K562 (cell line): ENCODE data around the gene PMFBP1. TPM values are rescaled to one million over a fixed set of nuclear protein-coding genes. Genes with fewer than 3 reads are reported as not detected.

Experiments
- ATAC-seq: fragments of 200-7000 bp; cut with Tn5 transposase; 3 replicates; pipeline ENCODE4 v1.9.1; 2020; ENCODE audit warnings: moderate library complexity
- BruUV-seq: library from RNA; stranded (reverse); fragments of 400-500 nt; replicated peaks from 2 replicates; lab custom pipeline; 2021; lab: Mats Ljungman, UMichigan
- CTCF ChIA-PET: fragments of 300-600 bp; formaldehyde crosslinking; extraction: SDS; loops from one replicate; lab custom pipeline; 2021; ENCODE audit warnings: low intra/inter-chr PET ratio; lab: Yijun Ruan, JAX
- POLR2A ChIA-PET: fragments of 300-600, 350-650 bp; sonication (Branson Sonifier 250); formaldehyde crosslinking; extraction: SDS; loops from one replicate; lab custom pipeline; 2021; ENCODE audit warnings: antibody characterized with exemption, inconsistent platforms; lab: Yijun Ruan, JAX
- DNase-seq, 4 experiments: peaks; one replicate each; pipeline versions ENCODE4 v3.0.0 to v3.0.0-alpha.2; 2011 to 2018; ENCODE audit warnings: low spot score in 3 of 4, mixed read lengths in 3 of 4; ENCODE audit errors: extremely low read depth in 1 of 4
- FAIRE-seq: peaks from 2 replicates; lab custom pipeline; 2011; peaks lifted over from hg19 to GRCh38; lab: Jason Lieb, UNC
- H2AFZ ChIP-seq: 2 replicates; pipeline ENCODE4 v1.6.0; 2011; ENCODE audit warnings: low read depth, low read length, control low read depth, inconsistent platforms
- H3K27ac ChIP-seq: fragments of 200-600 bp; 3 replicates; pipeline ENCODE4 v1.8.0; 2011; ENCODE audit warnings: low read depth, mild to moderate bottlenecking, control low read depth, inconsistent platforms, low read length, moderate library complexity, mixed read lengths; ENCODE audit errors: extremely low read depth
- H3K27me3 ChIP-seq, 2 experiments: fragments of 300-600 bp in 1 of 2; 2 replicates in 1 of 2; 3 replicates in 1 of 2; pipeline versions ENCODE4 v1.6.0 to v1.8.0; 2011; ENCODE audit warnings: inconsistent platforms in 2 of 2, low read length in 2 of 2, mild to moderate bottlenecking in 1 of 2, mixed read lengths in 1 of 2, moderate library complexity in 1 of 2; ENCODE audit not compliant: control insufficient read depth in 2 of 2, insufficient read depth in 2 of 2
- H3K36me3 ChIP-seq: fragments of 300-600 bp; 3 replicates; pipeline ENCODE4 v1.8.0; 2011; ENCODE audit warnings: mild to moderate bottlenecking, low read length, inconsistent platforms; ENCODE audit not compliant: control insufficient read depth, insufficient read depth
- H3K4me1 ChIP-seq, 2 experiments: fragments of 200-600 bp in 1 of 2; replicated peaks in 1 of 2; 2 replicates in 1 of 2; 3 replicates in 1 of 2; pipeline versions ENCODE4 v1.5.1 to v1.8.0; 2011; ENCODE audit warnings: inconsistent platforms in 2 of 2, low read length in 2 of 2, mild to moderate bottlenecking in 1 of 2, mixed read lengths in 1 of 2, moderate library complexity in 1 of 2; ENCODE audit not compliant: control insufficient read depth in 2 of 2, insufficient read depth in 2 of 2
- H3K4me2 ChIP-seq: 2 replicates; pipeline ENCODE4 v1.6.1; 2011; ENCODE audit warnings: low read length, control low read depth, inconsistent platforms, mixed read lengths; ENCODE audit not compliant: insufficient read depth
- H3K4me3 ChIP-seq: fragments of 200-600 bp; sonication (generic), shearing (Covaris generic); 2 replicates; pipeline ENCODE4 v1.5.1; 2016; ENCODE audit warnings: control low read depth, inconsistent platforms
- H3K79me2 ChIP-seq: fragments of 200-600 bp; 3 replicates; pipeline ENCODE4 v1.8.0; 2011; ENCODE audit warnings: low read length, inconsistent platforms; ENCODE audit not compliant: control insufficient read depth, insufficient read depth
- H3K9ac ChIP-seq, 2 experiments: 2 replicates each; pipeline versions ENCODE4 v1.6.0 to v1.6.1; 2011; ENCODE audit warnings: low read depth in 2 of 2, low read length in 2 of 2, control low read depth in 1 of 2, inconsistent platforms in 1 of 2, mild to moderate bottlenecking in 1 of 2, mixed read lengths in 1 of 2; ENCODE audit not compliant: insufficient read depth in 1 of 2
- H3K9me1 ChIP-seq: one replicate; pipeline ENCODE4 v1.6.0; 2011; ENCODE audit warnings: inconsistent platforms, mild to moderate bottlenecking, low read length, moderate library complexity; ENCODE audit not compliant: control insufficient read depth, insufficient read depth
- H3K9me3 ChIP-seq: replicated peaks from 2 replicates; pipeline ENCODE4 v1.5.1; 2011; ENCODE audit warnings: low read depth, low read length, inconsistent platforms; ENCODE audit not compliant: control insufficient read depth, insufficient read depth
- H4K20me1 ChIP-seq: replicated peaks from 2 replicates; pipeline ENCODE4 v1.6.1; 2011; ENCODE audit warnings: low read length, inconsistent platforms, mixed read lengths; ENCODE audit not compliant: control insufficient read depth, insufficient read depth
- BRD4 ChIP-seq: fragments of 200-600 bp; sonication (generic); IDR thresholded peaks from 2 replicates; pipeline ENCODE4 v1.6.1; 2017; ENCODE audit warnings: inconsistent platforms
- CHD1 ChIP-seq: fragments of 200-600 bp; sonication (generic); IDR thresholded peaks from one replicate; pipeline ENCODE4 v1.6.1; 2012; ENCODE audit warnings: mild to moderate bottlenecking, moderate library complexity, low read length, inconsistent platforms
- GATA2 ChIP-seq: sonication (generic); formaldehyde crosslinking; IDR thresholded peaks from 2 replicates; pipeline ENCODE4 v1.4.0; 2020; ENCODE audit warnings: mild to moderate bottlenecking, missing genetic modification reagents
- HIVEP1 ChIP-seq: fragments of 250-450 bp; sonication (Bioruptor Pico); IDR thresholded peaks from 2 replicates; pipeline ENCODE4 v1.4.0; 2020; ENCODE audit warnings: mild to moderate bottlenecking
- RAD21 ChIP-seq, 2 experiments: fragments of 250-450 bp in 1 of 2; fragments of 450-650 bp in 1 of 2; sonication (Bioruptor Pico) in 1 of 2; formaldehyde crosslinking in 1 of 2; IDR thresholded peaks in 1 of 2; conservative IDR thresholded peaks in 1 of 2; 2 replicates each; pipeline versions ENCODE4 v1.4.0 to v1.8.0; 2020 to 2022; ENCODE audit warnings: mild to moderate bottlenecking in 2 of 2, moderate library complexity in 1 of 2
- SNIP1 ChIP-seq: fragments of 450-650 bp; IDR thresholded peaks from 2 replicates; pipeline ENCODE4 v1.7.1; 2017; ENCODE audit warnings: low read depth, mild to moderate bottlenecking
- TBP ChIP-seq: optimal IDR thresholded peaks from 2 replicates; pipeline ENCODE3; 2011; ENCODE audit warnings: low read depth, low read length, improper control_type of control experiment
- TFAM ChIP-seq: fragments of 250-450 bp; sonication (Bioruptor Pico); conservative IDR thresholded peaks from 2 replicates; pipeline ENCODE4 v1.5.0; 2021; ENCODE audit warnings: mild to moderate bottlenecking, moderate library complexity
- THRAP3 ChIP-seq: fragments of 450-650 bp; IDR thresholded peaks from 2 replicates; pipeline ENCODE4 v1.6.1; 2016; ENCODE audit warnings: mild to moderate bottlenecking, inconsistent platforms, borderline replicate concordance
- TRIM24 ChIP-seq, 2 experiments: fragments of 450-650 bp; IDR thresholded peaks; 2 replicates each; pipeline ENCODE4 v1.6.1; 2016
- ZC3H8 ChIP-seq: fragments of 450-650 bp; IDR thresholded peaks from 2 replicates; pipeline ENCODE4 v1.6.1; 2017
- ZNF224 ChIP-seq: sonication (generic); formaldehyde crosslinking; IDR thresholded peaks from 2 replicates; pipeline ENCODE4 v1.8.0; 2022; ENCODE audit warnings: mild to moderate bottlenecking, missing genetic modification reagents
- ZNF436 ChIP-seq: fragments of 250-450, 450-650 bp; sonication (Bioruptor Pico); formaldehyde crosslinking; IDR thresholded peaks from 2 replicates; pipeline ENCODE4 v1.7.0; 2020; ENCODE audit warnings: mild to moderate bottlenecking
- ZNF584 ChIP-seq: fragments of 200-800 bp; sonication (Bioruptor generic); IDR thresholded peaks from 2 replicates; pipeline ENCODE4 v1.6.1; 2016; ENCODE audit warnings: low read depth, mild to moderate bottlenecking, missing genetic modification characterization, missing compliant biosample characterization
- ZSCAN29 ChIP-seq: fragments of 450-650 bp; IDR thresholded peaks from 2 replicates; pipeline ENCODE4 v1.6.1; 2017
- WGBS: fragments of 100-300 bp; shearing (Covaris generic); methylation state at CpG from one replicate; pipeline ENCODE4 v1.1.6; 2016; ENCODE audit warnings: low coverage, mixed read lengths; ENCODE audit not compliant: insufficient coverage; ENCODE audit errors: missing lambda C conversion rate; 5-methylcytosine and 5-hydroxymethylcytosine counted together
- in situ Hi-C: fragments of 300-500 bp; cut with MboI; formaldehyde crosslinking; loops from 4 replicates; pipeline ENCODE4 v1.15.0; 2018; ENCODE audit warnings: inconsistent platforms, mixed read lengths
- intact Hi-C: fragments of 100-400 bp; cut with micrococcal nuclease; formaldehyde crosslinking; loops from 2 replicates; pipeline ENCODE4 v1.14.2; 2022
- polyA plus RNA-seq, 8 experiments: library from polyadenylated mRNA; depleted of rRNA in 4 of 8; stranded (reverse) in 5 of 8; unstranded in 3 of 8; fragments of >200 nt; fragmentation: Nextera tagmentation in 2 of 8; fragmentation: Illumina TruSeq in 1 of 8; extraction: Ambion mirVana in 2 of 8; extraction: Trizol in 1 of 8; gene quantifications; 2 replicates each; pipeline versions ENCODE4 v1.2.1 to v1.2.3, GENCODE V29; 2011 to 2014; ENCODE audit warnings: inconsistent platforms in 1 of 8, missing spikeins in 1 of 8
- total RNA-seq, 7 experiments: library from RNA; depleted of rRNA in 6 of 7; stranded (reverse); fragments of >200 nt in 6 of 7; fragmentation: Illumina TruSeq in 2 of 7; extraction: Trizol in 2 of 7; gene quantifications; 2 replicates each; pipeline versions ENCODE4 v1.2.1 to v1.2.3, GENCODE V29; 2011 to 2021; ENCODE audit warnings: low replicate concordance in 1 of 7
- TF ChIP-seq, protein P1 (sequence below): fragments of 250-450 bp; sonication (Bioruptor Pico); IDR thresholded peaks from 2 replicates; pipeline ENCODE4 v1.4.0; 2020; ENCODE audit warnings: borderline replicate concordance
- TF ChIP-seq, protein P2 (sequence below): fragments of 450-650 bp; IDR thresholded peaks from 2 replicates; pipeline ENCODE4 v1.6.1; 2016; ENCODE audit warnings: mild to moderate bottlenecking

PMFBP1 gene
- total and polyA plus RNA-seq, 9 of the 15 experiments (the other 6 are each of a cell fraction or from before 2014, with no cell fraction given), result 0.13 to 0.91 (median 0.47) TPM

DNA sequence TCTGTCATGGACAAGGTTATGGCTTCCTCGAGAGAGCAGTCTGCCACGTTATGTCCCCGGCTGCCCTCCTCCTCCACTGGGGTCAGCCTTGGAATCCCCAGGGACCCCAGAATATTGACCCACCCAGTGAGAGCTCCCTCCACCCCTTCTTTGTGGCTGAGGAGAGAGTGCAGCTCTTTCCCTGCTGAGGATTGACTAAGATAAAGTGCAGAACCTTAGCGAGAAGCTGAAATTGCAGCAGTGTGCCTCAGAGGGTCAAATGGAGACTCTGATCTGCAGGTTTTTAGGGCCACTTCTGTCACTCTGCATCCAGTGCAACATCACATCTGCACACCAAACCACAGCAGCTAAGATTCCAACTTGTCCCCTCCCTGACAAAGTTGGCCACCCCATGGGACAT is 25.6 kb upstream of the PMFBP1 start (continued):
- TF ChIP-seq HIVEP1 (CRISPR knock-in tag) (no peak), THRAP3 (no peak), TFAM (CRISPR knock-in tag) (no peak), ZNF584 (no peak), ZNF436 (CRISPR knock-in tag) (no peak)
- TF ChIP-seq, protein P1, sequence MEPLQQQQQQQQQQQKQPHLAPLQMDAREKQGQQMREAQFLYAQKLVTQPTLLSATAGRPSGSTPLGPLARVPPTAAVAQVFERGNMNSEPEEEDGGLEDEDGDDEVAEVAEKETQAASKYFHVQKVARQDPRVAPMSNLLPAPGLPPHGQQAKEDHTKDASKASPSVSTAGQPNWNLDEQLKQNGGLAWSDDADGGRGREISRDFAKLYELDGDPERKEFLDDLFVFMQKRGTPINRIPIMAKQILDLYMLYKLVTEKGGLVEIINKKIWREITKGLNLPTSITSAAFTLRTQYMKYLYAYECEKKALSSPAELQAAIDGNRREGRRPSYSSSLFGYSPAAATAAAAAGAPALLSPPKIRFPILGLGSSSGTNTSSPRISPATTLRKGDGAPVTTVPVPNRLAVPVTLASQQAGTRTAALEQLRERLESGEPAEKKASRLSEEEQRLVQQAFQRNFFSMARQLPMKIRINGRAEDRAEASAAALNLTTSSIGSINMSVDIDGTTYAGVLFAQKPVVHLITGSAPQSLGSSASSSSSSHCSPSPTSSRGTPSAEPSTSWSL (CRISPR knock-in tag), result no peak
- TF ChIP-seq, all 486 proteins: peak for 0

DNA sequence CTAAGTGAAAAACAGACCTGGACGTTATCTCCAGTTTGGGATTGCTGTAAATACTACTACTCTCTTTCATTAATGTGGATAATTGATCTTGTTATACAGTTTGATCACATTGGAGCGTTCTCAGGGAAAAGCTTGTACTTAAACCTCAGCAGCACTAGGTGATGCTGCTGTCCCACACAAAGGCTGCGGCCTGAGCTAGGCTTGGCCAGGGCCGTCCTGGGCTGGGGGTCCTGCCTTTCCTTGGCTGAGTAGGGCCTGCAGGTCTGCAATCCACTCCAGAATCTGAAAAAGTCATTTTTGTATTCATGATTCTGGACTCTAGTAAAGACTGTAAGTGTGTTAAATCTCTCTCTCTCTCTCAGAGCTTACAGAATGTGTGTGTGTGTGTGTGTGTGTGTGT is 23.7 kb upstream of the PMFBP1 start:
- Histone ChIP-seq H3K79me2 (no peaks in the 10 kb centered on the region), H3K4me2 (no peak overlapping the region), H3K27ac (no peak overlapping the region), H4K20me1 (no peaks in the 10 kb centered on the region), H3K27me3 (peaks cover 4 to 22% of the 10 kb centered on the region in 2 experiments; a peak in 2 of 5 replicates), H3K4me3 (no peak overlapping the region), H2AFZ (no peak overlapping the region), H3K9ac (no peak overlapping the region; a peak in 1 of 4 replicates), H3K4me1 (no peaks in the 10 kb centered on the region), H3K36me3 (no peaks in the 10 kb centered on the region), H3K9me1 (no peaks in the 10 kb centered on the region), H3K9me3 (no peaks in the 10 kb centered on the region)
- CTCF ChIA-PET, result no interaction called here
- BruUV-seq, result no TSS peak
- WGBS, result 0% methylated on average over 4 of the region's 4 CpGs
- POLR2A ChIA-PET, result no interaction called here
- in situ Hi-C loops, result no loop called here
- DNase-seq, result no peak
- FAIRE-seq, result no peak
- peak; percentile 63; the same call in 2 of the 3 replicates for ATAC-seq
- intact Hi-C loops, result no loop called here
- TF ChIP-seq SNIP1 (no peak), ZSCAN29 (no peak), CHD1 (no peak), RAD21 (CRISPR knock-in tag; conservative IDR thresholded peaks at IDR 0.05 in 1 of 2, IDR thresholded peaks at IDR 0.05 in 1 of 2) (peak; percentile 32 to 62; a peak in 3 of 4 replicates), GATA2 (CRISPR knock-in tag) (no peak), ZNF224 (CRISPR knock-in tag) (no peak), TRIM24 (IDR thresholded peaks at IDR 0.05) (no peak), TBP (no peak), THRAP3 (no peak), ZC3H8 (no peak), BRD4 (no peak)
- TF ChIP-seq, protein P2, sequence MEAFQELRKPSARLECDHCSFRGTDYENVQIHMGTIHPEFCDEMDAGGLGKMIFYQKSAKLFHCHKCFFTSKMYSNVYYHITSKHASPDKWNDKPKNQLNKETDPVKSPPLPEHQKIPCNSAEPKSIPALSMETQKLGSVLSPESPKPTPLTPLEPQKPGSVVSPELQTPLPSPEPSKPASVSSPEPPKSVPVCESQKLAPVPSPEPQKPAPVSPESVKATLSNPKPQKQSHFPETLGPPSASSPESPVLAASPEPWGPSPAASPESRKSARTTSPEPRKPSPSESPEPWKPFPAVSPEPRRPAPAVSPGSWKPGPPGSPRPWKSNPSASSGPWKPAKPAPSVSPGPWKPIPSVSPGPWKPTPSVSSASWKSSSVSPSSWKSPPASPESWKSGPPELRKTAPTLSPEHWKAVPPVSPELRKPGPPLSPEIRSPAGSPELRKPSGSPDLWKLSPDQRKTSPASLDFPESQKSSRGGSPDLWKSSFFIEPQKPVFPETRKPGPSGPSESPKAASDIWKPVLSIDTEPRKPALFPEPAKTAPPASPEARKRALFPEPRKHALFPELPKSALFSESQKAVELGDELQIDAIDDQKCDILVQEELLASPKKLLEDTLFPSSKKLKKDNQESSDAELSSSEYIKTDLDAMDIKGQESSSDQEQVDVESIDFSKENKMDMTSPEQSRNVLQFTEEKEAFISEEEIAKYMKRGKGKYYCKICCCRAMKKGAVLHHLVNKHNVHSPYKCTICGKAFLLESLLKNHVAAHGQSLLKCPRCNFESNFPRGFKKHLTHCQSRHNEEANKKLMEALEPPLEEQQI, result no peak
